Activated naive CD8-positive, alpha-beta T cell treated with anti-CD3 and anti-CD28 coated beads, Interleukin-2, amount 50 U/mL, for 24 hours (primary cell): ENCODE measurements around the gene RPS6KA4.
"Not testable (repeated sequence)": the region's sequence is repeated elsewhere in the genome, so short reads cannot be mapped to it uniquely, and the experiment has no call there.

Experiments used
- ATAC-seq: fragments of 150-1000 bp; cut with Tn5 transposase; one replicate; pipeline ENCODE4 v1.10.0; 2021
- DNase-seq: peaks from one replicate; pipeline ENCODE4 v3.0.0; 2021
- H3K27ac Mint-ChIP-seq: one replicate; pipeline ENCODE4 v1.8.0; 2021; ENCODE audit warnings: mild to moderate bottlenecking, mixed read lengths
- H3K27me3 Mint-ChIP-seq: one replicate; pipeline ENCODE4 v1.8.0; 2021; ENCODE audit warnings: mixed read lengths
- H3K36me3 Mint-ChIP-seq: one replicate; pipeline ENCODE4 v1.8.0; 2021; ENCODE audit warnings: low read depth, mixed read lengths
- H3K4me1 Mint-ChIP-seq: one replicate; pipeline ENCODE4 v1.8.0; 2021; ENCODE audit warnings: mixed read lengths
- H3K4me3 Mint-ChIP-seq: one replicate; pipeline ENCODE4 v1.8.0; 2021; ENCODE audit warnings: mild to moderate bottlenecking, moderate library complexity, mixed read lengths
- H3K9me3 Mint-ChIP-seq: one replicate; pipeline ENCODE4 v1.8.0; 2021; ENCODE audit warnings: mixed read lengths

The RPS6KA4 gene

GRCh38 chr11:64321026-64321425, 37.9 kb upstream of the RPS6KA4 start:
- H3K4me3 Mint-ChIP-seq, result no peak overlapping the region
- no peaks in the 10 kb centered on the region for H3K27me3 Mint-ChIP-seq
- H3K4me1 Mint-ChIP-seq, result peaks cover 23% of the 10 kb centered on the region
- H3K36me3 Mint-ChIP-seq, result peaks cover 28% of the 10 kb centered on the region
- H3K9me3 Mint-ChIP-seq, result no peaks in the 10 kb centered on the region
- DNase-seq (no peak), ATAC-seq (no peak)
- no peak overlapping the region for H3K27ac Mint-ChIP-seq

- no peak for ATAC-seq
- H3K4me1 Mint-ChIP-seq, result peaks cover 19% of the 10 kb centered on the region
- no peaks in the 10 kb centered on the region for H3K9me3 Mint-ChIP-seq
- no peak for DNase-seq
- no peaks in the 10 kb centered on the region for H3K27me3 Mint-ChIP-seq
- no peak overlapping the region for H3K27ac Mint-ChIP-seq
- H3K4me3 Mint-ChIP-seq, result no peak overlapping the region
- peaks cover 24% of the 10 kb centered on the region for H3K36me3 Mint-ChIP-seq
These were observed 37.4 kb upstream of the RPS6KA4 start for GRCh38 chr11:64321533-64321932.

DNA sequence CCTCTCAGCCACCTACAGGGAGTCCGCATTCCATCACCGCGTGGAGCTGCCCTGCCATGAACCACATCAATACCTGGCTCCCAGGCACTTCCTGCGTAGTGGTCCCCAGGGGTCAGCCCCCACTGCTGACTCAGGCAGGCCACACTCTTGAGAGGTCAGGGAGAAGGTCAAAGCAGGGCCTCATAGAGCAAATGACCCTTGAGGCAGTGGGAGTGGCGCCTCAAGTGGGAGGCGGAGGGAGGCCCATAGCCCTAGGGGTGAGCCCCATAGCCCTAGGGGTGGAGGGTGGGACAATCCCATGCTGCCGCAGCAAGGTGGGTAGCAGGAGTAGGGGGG, 36.1 kb upstream of the RPS6KA4 start:
- no peak overlapping the region for H3K4me3 Mint-ChIP-seq
- H3K9me3 Mint-ChIP-seq, result no peaks in the 10 kb centered on the region
- DNase-seq (no peak), ATAC-seq (no peak)
- H3K36me3 Mint-ChIP-seq, result peaks cover 15% of the 10 kb centered on the region
- H3K4me1 Mint-ChIP-seq, result peaks cover 10% of the 10 kb centered on the region
- no peaks in the 10 kb centered on the region for H3K27me3 Mint-ChIP-seq
- H3K27ac Mint-ChIP-seq, result no peak overlapping the region

DNA sequence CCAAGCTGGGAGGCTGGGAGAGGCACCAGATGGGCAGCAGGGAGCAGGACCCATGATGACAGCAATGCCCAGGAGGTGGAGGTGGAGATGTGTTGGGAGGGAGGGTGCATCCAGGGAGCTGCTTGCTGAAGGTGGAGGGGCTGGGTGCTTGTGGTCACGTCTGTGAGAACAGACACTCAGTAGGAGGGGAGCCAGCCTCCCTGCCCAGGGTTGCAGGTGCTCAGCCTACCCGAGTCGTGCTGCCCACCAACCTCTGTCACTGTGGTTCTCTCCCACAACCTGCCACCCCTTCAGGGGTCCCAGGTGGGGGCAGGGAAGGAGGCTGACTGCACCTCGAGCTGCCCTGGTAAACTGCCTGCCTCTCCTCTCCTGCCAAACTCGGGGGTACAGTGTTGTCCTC, 35.6 kb upstream of the RPS6KA4 start:
- Mint-ChIP-seq H3K9me3 (no peaks in the 10 kb centered on the region), H3K27me3 (no peaks in the 10 kb centered on the region), H3K4me3 (no peak overlapping the region), H3K36me3 (peaks cover 15% of the 10 kb centered on the region), H3K4me1 (peaks cover 9% of the 10 kb centered on the region), H3K27ac (no peak overlapping the region)
- ATAC-seq (no peak), DNase-seq (no peak)

- DNase-seq, H3K27me3 Mint-ChIP-seq, H3K27ac Mint-ChIP-seq, H3K9me3 Mint-ChIP-seq, H3K4me3 Mint-ChIP-seq, H3K4me1 Mint-ChIP-seq: not testable (repeated sequence)
- ATAC-seq, result peak; percentile 25
- peaks cover 14% of the 10 kb centered on the region for H3K36me3 Mint-ChIP-seq
These were observed 35.0 kb upstream of the RPS6KA4 start for GRCh38 chr11:64323984-64324383.

- DNase-seq (no peak), ATAC-seq (no peak)
- H3K4me1 Mint-ChIP-seq, result peaks cover 4% of the 10 kb centered on the region
- H3K27ac Mint-ChIP-seq, result no peak overlapping the region
- peaks cover 12% of the 10 kb centered on the region for H3K36me3 Mint-ChIP-seq
- H3K27me3 Mint-ChIP-seq, result no peaks in the 10 kb centered on the region
- no peak overlapping the region for H3K4me3 Mint-ChIP-seq
- no peaks in the 10 kb centered on the region for H3K9me3 Mint-ChIP-seq
These were observed 34.1 kb upstream of the RPS6KA4 start for GRCh38 chr11:64324692-64325469.

DNA sequence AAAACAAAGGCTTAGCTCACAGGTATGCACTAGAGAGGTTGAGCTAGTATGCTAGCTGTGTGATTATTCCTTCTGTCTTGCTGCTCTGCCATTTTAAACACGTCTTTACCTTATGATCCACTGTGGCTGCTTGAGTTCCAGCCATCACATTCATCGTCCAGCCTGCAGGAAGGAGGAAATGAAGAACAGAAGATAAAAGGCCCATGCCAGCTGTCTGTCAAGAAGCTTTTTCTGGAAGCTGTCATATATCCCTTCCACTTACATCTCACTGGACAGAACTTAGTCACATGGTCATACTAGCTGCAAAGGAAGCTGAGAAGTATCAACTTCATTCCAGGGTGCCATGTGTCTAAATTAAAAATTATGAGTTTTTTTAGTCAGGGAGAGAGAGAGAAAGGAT, 31.6 kb upstream of the RPS6KA4 start:
- peaks cover 15% of the 10 kb centered on the region for H3K4me1 Mint-ChIP-seq
- no peaks in the 10 kb centered on the region for H3K9me3 Mint-ChIP-seq
- no peak overlapping the region for H3K4me3 Mint-ChIP-seq
- ATAC-seq (no peak), DNase-seq (no peak)
- H3K27ac Mint-ChIP-seq, result no peak overlapping the region
- no peaks in the 10 kb centered on the region for H3K36me3 Mint-ChIP-seq
- H3K27me3 Mint-ChIP-seq, result no peaks in the 10 kb centered on the region

- ATAC-seq (no peak), DNase-seq (no peak)
- peaks cover 15% of the 10 kb centered on the region for H3K4me1 Mint-ChIP-seq
- no peak overlapping the region for H3K27ac Mint-ChIP-seq
- H3K36me3 Mint-ChIP-seq, result no peaks in the 10 kb centered on the region
- H3K27me3 Mint-ChIP-seq, result no peaks in the 10 kb centered on the region
- no peaks in the 10 kb centered on the region for H3K9me3 Mint-ChIP-seq
- no peak overlapping the region for H3K4me3 Mint-ChIP-seq
These were observed 31.0 kb upstream of the RPS6KA4 start for GRCh38 chr11:64327993-64328392.

DNA sequence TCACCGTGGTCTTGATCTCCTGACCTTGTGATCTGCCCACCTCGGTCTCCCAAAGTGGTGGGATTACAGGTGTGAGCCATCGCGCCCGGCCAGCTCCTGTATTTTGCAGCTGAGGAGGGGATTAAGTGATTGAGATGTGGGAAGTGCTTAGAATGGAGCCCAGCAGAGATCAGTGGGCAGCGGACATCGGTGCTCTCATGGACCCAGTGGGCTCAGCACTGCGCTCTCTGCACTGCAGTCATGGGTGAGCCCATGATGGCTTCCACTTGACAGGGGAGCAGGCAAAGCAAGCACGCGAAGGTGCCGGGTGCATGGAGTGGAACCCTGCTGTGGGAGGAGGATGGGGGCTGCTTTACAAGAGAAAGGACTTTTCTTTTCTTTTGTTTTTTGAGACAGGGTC, 28.1 kb upstream of the RPS6KA4 start:
- no peak overlapping the region for H3K4me3 Mint-ChIP-seq

DNA sequence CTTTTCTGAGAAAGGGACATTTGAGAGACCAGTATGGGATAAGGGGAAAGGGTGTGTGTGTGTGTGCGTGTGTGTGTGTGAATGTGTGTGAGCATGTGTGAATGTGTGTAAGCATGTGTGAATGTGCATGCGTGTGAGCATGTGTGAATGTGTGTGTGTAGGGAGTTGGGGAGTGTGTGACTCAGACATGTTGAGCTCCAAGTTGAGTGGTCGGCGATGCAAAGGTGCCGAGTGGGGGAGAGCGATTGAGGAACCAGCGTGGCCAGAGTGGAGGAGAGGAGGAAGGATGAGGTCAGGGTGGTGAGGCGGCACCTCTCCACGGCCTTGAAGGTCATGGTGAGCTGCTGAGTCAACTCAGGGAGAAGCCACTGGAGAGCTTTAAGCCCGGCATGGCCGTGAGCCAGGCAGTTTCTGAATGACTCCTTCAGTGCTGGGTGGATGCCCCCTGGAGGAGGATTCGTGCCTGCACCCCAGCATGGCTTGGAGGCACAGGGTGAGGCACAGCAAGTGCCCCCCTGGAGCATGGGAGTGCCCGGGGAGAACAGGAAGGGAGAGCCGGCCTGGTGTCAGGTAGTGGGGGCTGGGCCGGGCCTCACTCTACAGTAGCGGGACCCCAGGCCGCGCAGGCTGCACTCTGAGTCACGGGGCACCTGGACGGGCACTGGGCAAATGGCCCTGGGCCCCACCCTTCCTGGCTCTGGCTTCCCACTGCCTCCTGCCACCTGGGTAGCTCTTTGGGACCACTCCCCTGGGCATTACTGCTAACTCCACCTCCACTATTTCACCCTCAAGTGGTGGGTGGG, 27.2 kb upstream of the RPS6KA4 start:
- DNase-seq (peak; percentile 88), ATAC-seq (peak; percentile 87)
- Mint-ChIP-seq H3K9me3 (no peaks in the 10 kb centered on the region), H3K4me1 (peaks cover 28% of the 10 kb centered on the region), H3K4me3 (peak overlapping the region; percentile 25), H3K27ac (peak overlapping the region; percentile 82), H3K36me3 (peaks cover 1% of the 10 kb centered on the region), H3K27me3 (no peaks in the 10 kb centered on the region)

More for the DNA sequence above, 28.1 kb upstream of the RPS6KA4 start:
- no peak for DNase-seq
- no peaks in the 10 kb centered on the region for H3K27me3 Mint-ChIP-seq
- no peak overlapping the region for H3K27ac Mint-ChIP-seq
- ATAC-seq, result no peak
- no peaks in the 10 kb centered on the region for H3K9me3 Mint-ChIP-seq
- peaks cover 28% of the 10 kb centered on the region for H3K4me1 Mint-ChIP-seq
- H3K36me3 Mint-ChIP-seq, result peaks cover 1% of the 10 kb centered on the region

- H3K4me1 Mint-ChIP-seq, result peaks cover 31% of the 10 kb centered on the region
- H3K36me3 Mint-ChIP-seq, result peaks cover 6% of the 10 kb centered on the region
- H3K27ac Mint-ChIP-seq, result no peak overlapping the region
- DNase-seq (no peak), ATAC-seq (no peak)
- H3K27me3 Mint-ChIP-seq, result no peaks in the 10 kb centered on the region
- H3K9me3 Mint-ChIP-seq, result no peaks in the 10 kb centered on the region
- H3K4me3 Mint-ChIP-seq, result no peak overlapping the region
These were observed 25.4 kb upstream of the RPS6KA4 start for GRCh38 chr11:64333556-64333955.

DNA sequence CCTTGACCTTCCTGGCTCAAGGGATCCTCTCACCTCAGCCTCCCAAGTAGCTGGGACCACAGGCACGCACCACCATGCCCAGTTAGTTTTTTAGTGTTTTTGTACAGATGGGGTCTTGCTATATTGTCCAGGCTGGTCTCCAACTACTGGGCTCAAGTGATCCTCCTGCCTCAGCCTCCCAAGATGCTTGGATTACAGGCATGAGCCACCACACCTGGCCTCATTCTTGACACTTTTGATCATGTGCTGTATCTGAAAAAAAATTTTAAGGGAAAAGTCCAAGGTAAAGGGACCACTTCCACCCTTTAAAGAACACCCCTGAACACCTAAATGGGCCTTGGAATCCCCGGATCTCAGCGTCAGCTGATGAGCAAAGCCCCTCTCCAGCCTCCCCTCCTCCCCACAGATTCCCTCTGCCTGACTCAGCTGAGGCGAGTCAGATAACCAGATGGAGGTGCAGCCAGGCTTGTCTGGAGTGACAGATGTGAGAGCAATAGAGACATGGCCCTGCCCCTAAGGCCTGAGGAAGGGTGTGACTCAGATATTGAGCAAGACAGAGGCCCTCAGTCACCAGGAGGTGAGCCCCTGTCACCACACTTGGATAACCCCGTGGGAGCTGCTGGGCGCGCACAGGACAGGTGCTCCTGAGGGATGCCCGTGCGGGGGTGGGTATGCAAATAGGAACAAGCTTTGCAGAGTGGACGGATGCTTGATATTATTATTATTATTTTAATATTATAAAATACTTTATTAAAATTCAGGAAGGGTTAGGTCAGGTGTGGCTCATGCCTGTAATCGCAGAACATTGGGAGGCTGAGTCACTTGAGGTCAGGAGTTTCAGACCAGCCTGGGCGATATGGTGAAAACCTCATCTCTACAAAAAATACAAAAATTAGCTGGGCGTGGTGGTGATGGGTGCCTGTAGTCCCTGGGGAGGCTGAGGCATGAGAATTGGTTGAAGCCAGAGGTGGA, 23.9 kb upstream of the RPS6KA4 start:
- peaks cover 6% of the 10 kb centered on the region for H3K36me3 Mint-ChIP-seq
- H3K27me3 Mint-ChIP-seq, result no peaks in the 10 kb centered on the region
- peak; percentile 57 for DNase-seq
- ATAC-seq, result peak; percentile 79
- no peaks in the 10 kb centered on the region for H3K9me3 Mint-ChIP-seq
- no peak overlapping the region for H3K4me3 Mint-ChIP-seq
- peaks cover 41% of the 10 kb centered on the region for H3K4me1 Mint-ChIP-seq
- H3K27ac Mint-ChIP-seq, result peak overlapping the region; percentile 57

- Mint-ChIP-seq H3K27ac (no peak overlapping the region), H3K4me3 (no peak overlapping the region), H3K27me3 (no peaks in the 10 kb centered on the region), H3K36me3 (peaks cover 6% of the 10 kb centered on the region), H3K4me1 (peaks cover 43% of the 10 kb centered on the region), H3K9me3 (no peaks in the 10 kb centered on the region)
- ATAC-seq (no peak), DNase-seq (no peak)
These were observed 21.3 kb upstream of the RPS6KA4 start for GRCh38 chr11:64337538-64338249.

- Mint-ChIP-seq H3K4me1 (peaks cover 39% of the 10 kb centered on the region), H3K27ac (peak overlapping the region; percentile 83)
- DNase-seq, result no peak
These were observed 20.2 kb upstream of the RPS6KA4 start for GRCh38 chr11:64338716-64339115.

More at GRCh38 chr11:64338716-64339115, 20.2 kb upstream of the RPS6KA4 start:
- no peaks in the 10 kb centered on the region for H3K9me3 Mint-ChIP-seq
- H3K27me3 Mint-ChIP-seq, result no peaks in the 10 kb centered on the region
- H3K36me3 Mint-ChIP-seq, result peaks cover 6% of the 10 kb centered on the region
- no peak for ATAC-seq
- peak overlapping the region; percentile 86 for H3K4me3 Mint-ChIP-seq
